Thoracic aorta (tissue), 2 donors: ENCODE data around the gene KCNMB4. TPM values are rescaled to one million over a fixed set of nuclear protein-coding genes. Genes with fewer than 3 reads are reported as not detected.

Experiments
- ATAC-seq: fragments of 150-250 bp; one replicate; pipeline ENCODE4 v1.8.0; 2017; ENCODE audit warnings: low read depth; ENCODE audit not compliant: insufficient number of reproducible peaks, low FRiP score
- DNase-seq: peaks from one replicate; pipeline ENCODE4 v3.0.0-alpha.2; 2020; ENCODE audit warnings: low spot score
- H3K27ac ChIP-seq, 2 donors: fragments of 200-600 bp; sonication (generic); 1 replicate in 1 of 2; 2 replicates in 1 of 2; pipeline ENCODE4 v1.5.1; 2016; ENCODE audit warnings: mild to moderate bottlenecking in 2 of 2, moderate library complexity in 2 of 2
- H3K27me3 ChIP-seq: fragments of 200-600 bp; sonication (generic); replicated peaks from 2 replicates; pipeline ENCODE4 v1.6.0; 2016; ENCODE audit warnings: mild to moderate bottlenecking; ENCODE audit not compliant: insufficient read depth
- H3K36me3 ChIP-seq: fragments of 200-600 bp; sonication (generic); one replicate; pipeline ENCODE4 v1.5.1; 2016
- H3K4me1 ChIP-seq, 2 donors: fragments of 200-600 bp; sonication (generic); 1 replicate in 1 of 2; 2 replicates in 1 of 2; pipeline versions ENCODE4 v1.5.1 to v1.6.0; 2016; ENCODE audit warnings: low read depth in 2 of 2, mild to moderate bottlenecking in 1 of 2; ENCODE audit not compliant: control insufficient read depth in 1 of 2
- H3K4me3 ChIP-seq: fragments of 200-600 bp; sonication (generic); 2 replicates; pipeline ENCODE4 v1.5.1; 2016; ENCODE audit warnings: mild to moderate bottlenecking
- H3K9me3 ChIP-seq: fragments of 200-600 bp; sonication (generic); 2 replicates; pipeline ENCODE4 v1.5.1; 2016
- total RNA-seq, 2 donors: library from RNA; depleted of rRNA; stranded (reverse); fragments of >200 nt; gene quantifications; one replicate each; pipeline versions ENCODE4 v1.1.0 to v1.2.3, GENCODE V29; 2016
- TF ChIP-seq, protein P1 (sequence below): fragments of 200-600 bp; sonication (generic); IDR thresholded peaks from one replicate; pipeline ENCODE4 v1.5.1; 2019; ENCODE audit warnings: antibody characterized with exemption

The KCNMB4 gene
- total RNA-seq, 2 donors from 2014 or later: 1.6 to 1.9 TPM

DNA sequence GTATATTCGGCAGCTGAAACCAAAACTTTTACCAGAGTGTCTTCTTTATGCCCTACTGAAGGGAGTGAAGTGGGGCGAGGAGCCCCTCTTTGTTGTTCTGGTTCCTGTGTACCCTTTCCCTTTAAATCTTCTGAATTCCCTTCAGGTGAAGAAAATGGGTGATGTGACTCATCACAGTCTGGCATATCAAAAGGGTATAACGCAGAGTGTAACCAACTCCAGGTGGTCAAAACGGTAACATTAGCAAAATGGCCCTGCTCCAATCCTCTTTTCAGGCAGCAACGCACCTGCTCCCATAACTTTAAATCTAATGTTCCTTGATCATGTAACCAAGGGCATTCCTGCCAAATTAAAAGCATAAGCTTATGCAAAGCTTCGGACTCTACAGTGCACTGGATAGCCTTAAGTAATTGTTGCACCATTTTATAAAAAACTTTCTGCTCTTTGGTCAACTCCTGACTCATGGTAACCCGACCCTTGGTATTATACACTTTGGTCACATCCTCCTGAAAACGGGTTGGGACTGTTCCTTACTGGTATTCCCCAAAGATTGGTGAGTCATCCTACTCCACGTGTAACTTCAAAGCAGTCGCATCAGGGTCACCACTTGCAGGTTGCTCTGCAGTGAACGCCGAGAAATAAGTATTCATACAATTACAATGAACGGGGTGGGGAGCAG, 83.1 kb downstream of the KCNMB4 start:
- H3K27me3 ChIP-seq: no peaks in the 10 kb centered on the region
- no peak for ATAC-seq
- TF ChIP-seq, protein P1, sequence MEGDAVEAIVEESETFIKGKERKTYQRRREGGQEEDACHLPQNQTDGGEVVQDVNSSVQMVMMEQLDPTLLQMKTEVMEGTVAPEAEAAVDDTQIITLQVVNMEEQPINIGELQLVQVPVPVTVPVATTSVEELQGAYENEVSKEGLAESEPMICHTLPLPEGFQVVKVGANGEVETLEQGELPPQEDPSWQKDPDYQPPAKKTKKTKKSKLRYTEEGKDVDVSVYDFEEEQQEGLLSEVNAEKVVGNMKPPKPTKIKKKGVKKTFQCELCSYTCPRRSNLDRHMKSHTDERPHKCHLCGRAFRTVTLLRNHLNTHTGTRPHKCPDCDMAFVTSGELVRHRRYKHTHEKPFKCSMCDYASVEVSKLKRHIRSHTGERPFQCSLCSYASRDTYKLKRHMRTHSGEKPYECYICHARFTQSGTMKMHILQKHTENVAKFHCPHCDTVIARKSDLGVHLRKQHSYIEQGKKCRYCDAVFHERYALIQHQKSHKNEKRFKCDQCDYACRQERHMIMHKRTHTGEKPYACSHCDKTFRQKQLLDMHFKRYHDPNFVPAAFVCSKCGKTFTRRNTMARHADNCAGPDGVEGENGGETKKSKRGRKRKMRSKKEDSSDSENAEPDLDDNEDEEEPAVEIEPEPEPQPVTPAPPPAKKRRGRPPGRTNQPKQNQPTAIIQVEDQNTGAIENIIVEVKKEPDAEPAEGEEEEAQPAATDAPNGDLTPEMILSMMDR: no peak
- H3K4me3 ChIP-seq: no peak overlapping the region
- no peaks in the 10 kb centered on the region for H3K36me3 ChIP-seq
- H3K4me1 ChIP-seq: no peaks in the 10 kb centered on the region
- no peak for DNase-seq
- peaks cover 13% of the 10 kb centered on the region for H3K9me3 ChIP-seq
- H3K27ac ChIP-seq: no peak overlapping the region

DNA sequence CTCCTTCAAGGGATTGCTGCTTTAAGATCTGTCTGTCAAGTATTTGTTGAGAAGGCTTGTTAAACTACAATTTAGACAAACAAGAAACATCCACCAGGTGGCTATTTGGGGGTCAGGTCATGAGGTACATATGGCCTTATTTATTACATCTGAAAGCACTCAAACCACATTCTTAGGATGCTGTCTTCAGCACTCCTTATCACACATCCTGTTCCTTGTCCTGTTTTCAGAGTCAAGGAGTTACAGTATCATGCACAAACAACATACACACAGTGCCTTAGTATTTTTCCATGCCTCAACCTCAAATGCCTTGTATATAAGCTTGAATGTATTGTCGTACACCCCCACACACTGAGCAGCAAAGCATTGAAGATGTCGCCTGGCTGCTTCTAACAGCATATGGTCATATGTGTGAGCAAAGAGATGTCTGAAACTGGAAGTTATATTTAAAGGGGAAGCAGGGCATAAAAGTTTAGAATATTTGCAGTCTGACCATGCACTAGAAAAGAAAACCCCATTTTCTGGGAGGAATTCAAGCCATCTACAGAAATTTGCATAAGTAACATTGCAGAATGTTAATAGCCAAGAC, 83.8 kb downstream of the KCNMB4 start:
- DNase-seq (no peak), ATAC-seq (no peak)
- Histone ChIP-seq H3K36me3 (no peaks in the 10 kb centered on the region), H3K4me1 (no peaks in the 10 kb centered on the region), H3K4me3 (no peak overlapping the region), H3K27ac (no peak overlapping the region), H3K9me3 (peaks cover 13% of the 10 kb centered on the region), H3K27me3 (no peaks in the 10 kb centered on the region)
- TF ChIP-seq, protein P1: no peak

DNA sequence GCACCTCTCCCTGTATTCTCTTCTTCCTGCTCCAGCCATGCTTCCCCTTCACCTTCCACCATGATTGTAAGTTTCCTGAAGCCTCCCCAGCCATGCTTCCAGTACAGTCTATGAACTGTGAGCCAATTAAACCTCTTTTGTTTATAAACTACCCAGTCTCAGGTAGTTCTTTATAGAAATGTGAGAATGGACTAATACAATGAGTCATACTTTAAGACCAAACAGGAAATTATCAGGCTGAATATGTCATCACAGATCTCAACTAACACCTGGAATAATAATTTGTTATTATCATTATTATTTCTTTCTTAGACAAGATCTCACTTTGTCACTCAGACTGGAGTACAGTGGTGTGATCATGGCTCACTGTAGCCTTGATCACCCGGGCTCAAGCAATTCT, 85.4 kb downstream of the KCNMB4 start:
- no peaks in the 10 kb centered on the region for H3K4me1 ChIP-seq
- H3K27me3 ChIP-seq: no peaks in the 10 kb centered on the region
- peaks cover 13% of the 10 kb centered on the region for H3K9me3 ChIP-seq
- DNase-seq: no peak
- H3K4me3 ChIP-seq: no peak overlapping the region
- ATAC-seq: no peak
- TF ChIP-seq, protein P1: no peak
- no peaks in the 10 kb centered on the region for H3K36me3 ChIP-seq
- no peak overlapping the region for H3K27ac ChIP-seq

DNA sequence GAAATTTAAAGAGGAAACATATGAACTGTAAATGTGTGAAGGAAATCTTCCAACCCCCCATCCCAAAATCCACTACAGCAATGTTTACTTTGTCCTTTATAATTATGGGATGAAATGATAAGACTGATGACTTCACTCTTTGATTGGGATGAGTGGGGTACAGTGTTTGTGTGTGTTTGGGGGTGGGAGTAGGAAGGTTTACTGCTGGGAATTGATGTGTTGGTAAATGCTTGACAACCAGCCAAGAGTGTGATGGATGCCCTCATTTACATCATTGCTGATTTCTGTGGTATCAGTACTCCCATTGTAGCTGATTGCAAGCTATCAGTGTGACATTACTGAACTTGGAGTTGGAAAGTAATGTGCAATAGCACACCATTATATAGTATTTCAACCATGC, 90.9 kb downstream of the KCNMB4 start:
- no peak for ATAC-seq
- no peaks in the 10 kb centered on the region for H3K4me1 ChIP-seq
- no peak for DNase-seq
- no peak overlapping the region for H3K4me3 ChIP-seq
- H3K27me3 ChIP-seq: no peaks in the 10 kb centered on the region
- TF ChIP-seq, protein P1: no peak
- H3K9me3 ChIP-seq: no peaks in the 10 kb centered on the region
- no peak overlapping the region for H3K27ac ChIP-seq
- H3K36me3 ChIP-seq: no peaks in the 10 kb centered on the region

DNA sequence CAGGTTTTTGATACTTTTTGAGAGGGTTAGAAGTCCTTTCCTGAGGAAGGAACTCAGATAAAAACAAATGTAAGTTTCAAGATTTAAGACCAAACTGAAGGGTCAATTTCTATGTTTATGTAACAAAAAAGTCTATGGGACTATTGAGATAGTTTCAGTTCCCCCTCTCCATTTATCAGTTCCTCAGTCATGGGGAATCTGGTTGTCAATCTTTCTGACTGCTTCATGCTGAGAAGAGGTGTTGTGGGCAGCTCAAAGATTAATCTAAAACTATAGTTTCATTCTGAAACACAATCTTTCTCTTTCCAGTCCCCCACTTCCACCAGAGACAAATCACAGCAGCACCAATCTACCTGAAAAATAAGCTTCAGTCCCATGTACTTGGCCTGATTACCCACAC, 93.7 kb downstream of the KCNMB4 start:
- H3K4me3 ChIP-seq: no peak overlapping the region
- no peak for DNase-seq
- no peak for ATAC-seq
- no peaks in the 10 kb centered on the region for H3K27me3 ChIP-seq
- H3K9me3 ChIP-seq: peaks cover 4% of the 10 kb centered on the region
- no peaks in the 10 kb centered on the region for H3K4me1 ChIP-seq
- TF ChIP-seq, protein P1: no peak
- no peaks in the 10 kb centered on the region for H3K36me3 ChIP-seq
- no peak overlapping the region for H3K27ac ChIP-seq
